COLO668 (cell line): Measurements from ENCODE around the gene TMEM45B.
"Not testable (repeated sequence)": the region's sequence is repeated elsewhere in the genome, so short reads cannot be mapped to it uniquely, and the experiment has no call there.

Source experiments
- DNase-seq: peaks from one replicate; lab custom pipeline; 2025; ENCODE audit not compliant: unreplicated experiment; lab: John Stamatoyannopoulos, UW

TMEM45B gene

DNA sequence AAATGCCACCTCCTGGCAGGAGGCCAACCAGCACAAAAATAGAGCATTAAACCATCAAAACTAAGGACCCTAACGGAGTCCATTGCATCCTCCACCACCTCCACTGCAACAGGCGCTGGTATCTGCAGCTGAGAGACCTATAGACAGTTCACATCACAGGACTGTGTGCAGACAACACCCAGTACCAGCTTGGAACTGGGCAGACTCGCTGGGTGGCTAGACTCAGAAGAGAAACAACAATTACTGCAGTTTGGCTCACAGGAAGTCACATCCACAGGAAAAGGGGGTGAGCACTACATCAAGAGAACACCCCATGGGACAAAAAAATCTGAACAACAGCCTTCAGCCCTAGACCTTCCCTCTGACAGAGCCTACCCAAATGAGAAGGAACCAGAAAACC, 11.6 kb upstream of the TMEM45B start:
- no peak for DNase-seq

DNA sequence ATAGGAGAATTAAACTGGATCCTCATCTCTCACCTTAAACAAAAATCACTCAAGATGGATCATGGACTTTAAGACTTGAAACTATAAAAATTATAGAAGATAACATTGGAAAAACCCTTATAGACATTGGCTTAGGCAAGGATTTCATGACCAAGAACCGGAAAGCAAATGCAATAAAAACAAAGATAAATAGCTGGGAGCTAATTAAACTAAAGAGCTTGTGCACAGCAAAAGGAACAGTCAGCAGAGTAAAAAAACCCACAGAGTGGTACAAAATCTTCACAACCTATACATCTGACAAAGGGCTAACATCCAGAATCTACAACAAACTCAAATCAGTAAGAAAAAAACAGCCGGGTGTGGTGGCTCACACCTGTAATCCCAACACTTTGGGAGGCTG, 7.4 kb upstream of the TMEM45B start:
- not testable (repeated sequence) for DNase-seq

DNA sequence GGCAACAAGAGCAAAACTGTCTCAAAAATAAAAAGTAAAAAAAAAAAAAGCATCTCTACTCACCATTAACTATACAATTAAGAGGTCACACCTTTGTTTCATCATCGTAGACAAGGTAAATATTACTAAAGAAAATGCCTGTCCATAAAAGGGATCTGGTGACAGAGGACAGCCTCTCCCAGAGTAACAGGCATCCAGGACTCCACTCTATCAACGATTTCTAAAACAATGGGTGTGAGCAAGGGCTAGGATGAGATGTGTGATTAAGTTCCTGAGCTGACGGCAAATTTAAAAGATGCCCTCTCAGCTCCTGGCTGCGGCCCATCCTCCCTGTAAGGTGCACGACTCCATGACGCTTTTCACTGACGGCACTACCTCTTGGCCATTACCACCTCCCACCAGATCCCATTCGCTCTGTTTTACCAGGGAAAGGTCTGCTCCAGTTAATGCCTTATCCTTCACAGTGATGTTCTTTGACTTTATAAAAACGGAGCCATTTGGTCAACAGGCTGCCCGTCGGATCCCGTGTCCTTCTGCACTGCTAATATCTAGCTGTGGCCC, 2.3 kb upstream of the TMEM45B start:
- DNase-seq = no peak

DNA sequence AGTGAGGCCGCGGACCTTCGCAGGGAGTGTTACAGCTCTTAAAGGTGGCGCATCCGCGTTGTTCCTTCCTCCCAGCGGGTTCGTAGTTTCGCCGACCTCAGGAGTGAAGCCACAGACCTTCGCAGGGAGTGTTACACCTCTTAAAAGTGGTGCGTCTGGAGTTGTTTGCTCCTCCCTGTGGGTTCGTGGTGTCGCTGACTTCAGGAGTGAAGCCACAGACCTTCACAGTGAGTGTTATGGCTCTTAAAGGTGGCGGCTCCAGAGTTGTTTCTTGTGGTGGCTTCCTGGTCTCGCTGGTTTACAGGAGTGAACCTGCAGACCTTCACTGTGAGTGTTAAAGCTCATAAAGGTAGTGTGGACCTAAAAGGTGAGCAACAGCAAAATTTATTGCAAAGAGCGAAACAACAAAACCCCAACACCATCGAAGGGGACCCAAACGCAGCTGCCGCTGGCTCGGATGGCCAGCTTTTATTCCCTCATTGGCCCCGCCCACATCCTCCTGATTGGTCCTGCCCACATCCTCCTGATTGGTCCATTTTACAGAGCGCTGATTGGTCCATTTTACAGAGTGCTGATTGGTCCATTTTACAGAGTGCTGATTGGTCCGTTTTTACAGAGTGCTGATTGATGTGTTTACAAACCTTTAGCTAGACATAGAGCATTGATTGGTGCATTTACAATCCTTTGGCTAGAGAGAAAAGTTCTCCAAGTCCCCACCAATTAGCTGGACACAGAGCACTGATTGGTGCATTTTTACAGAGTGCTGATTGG, 1.2 kb upstream of the TMEM45B start:
- DNase-seq = no peak

DNA sequence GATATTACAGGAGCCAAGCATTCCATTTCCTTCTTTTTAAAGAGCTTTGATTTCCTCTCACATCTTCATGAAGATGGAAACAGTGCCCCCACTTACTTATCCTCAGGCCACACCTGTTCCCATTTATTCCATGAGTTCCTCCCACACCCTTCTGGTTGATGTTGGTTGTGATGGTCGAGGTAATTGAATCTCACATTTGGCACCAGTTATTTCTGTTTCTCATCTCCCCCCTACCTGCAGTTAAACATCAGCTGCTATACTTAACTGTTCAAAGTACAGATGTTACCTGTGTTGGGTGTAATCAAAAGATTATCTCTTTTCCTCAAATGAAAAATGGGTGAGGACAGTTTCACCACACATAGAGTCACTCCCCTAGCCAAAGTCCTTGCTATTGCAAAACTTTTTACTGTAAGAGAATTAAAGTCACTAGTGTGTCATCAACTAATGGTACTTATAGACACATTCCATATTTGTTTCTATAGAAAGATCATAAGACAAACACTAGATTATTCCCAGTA, 1.9 kb downstream of the TMEM45B start:
- DNase-seq = no peak

DNA sequence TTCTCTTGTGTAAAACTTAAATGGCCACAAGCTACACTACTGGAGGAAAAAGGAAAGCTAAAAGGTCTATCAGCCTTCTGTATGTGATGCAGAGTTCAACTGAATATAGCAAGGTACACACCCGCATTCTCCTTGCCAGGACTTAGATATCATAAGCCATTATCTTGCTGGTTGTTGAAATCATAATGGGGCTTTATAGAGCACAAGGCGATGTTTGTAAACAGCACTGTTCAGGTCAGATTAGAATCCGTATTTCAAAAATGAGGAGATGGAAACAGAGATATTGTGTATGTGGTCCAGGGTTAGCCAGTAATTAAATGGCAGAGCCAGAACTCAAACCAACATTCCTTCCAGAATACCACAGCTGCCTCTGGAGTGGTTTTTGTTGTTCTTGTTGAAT, 2.6 kb downstream of the TMEM45B start:
- DNase-seq = not testable (repeated sequence)

DNA sequence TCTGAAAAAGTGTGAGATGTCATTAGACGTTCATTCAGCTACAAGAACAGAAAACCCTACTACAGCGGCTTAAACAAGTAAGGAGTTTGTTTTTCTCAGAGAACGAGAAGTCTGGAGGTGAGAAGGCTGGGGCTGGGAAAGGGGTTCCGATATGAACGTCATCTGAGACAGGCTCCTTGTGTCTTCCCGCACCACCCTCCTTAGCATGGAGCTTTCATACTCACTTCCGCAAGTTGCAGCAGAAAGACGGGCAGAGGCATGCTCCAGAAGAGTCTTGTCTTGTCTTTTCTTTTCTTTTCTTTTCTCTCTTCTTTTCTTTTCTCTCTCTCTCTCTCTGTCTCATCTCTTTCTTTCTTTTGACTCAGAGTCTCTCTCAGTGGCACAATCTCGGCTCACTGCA, 3.6 kb downstream of the TMEM45B start:
- no peak for DNase-seq

DNA sequence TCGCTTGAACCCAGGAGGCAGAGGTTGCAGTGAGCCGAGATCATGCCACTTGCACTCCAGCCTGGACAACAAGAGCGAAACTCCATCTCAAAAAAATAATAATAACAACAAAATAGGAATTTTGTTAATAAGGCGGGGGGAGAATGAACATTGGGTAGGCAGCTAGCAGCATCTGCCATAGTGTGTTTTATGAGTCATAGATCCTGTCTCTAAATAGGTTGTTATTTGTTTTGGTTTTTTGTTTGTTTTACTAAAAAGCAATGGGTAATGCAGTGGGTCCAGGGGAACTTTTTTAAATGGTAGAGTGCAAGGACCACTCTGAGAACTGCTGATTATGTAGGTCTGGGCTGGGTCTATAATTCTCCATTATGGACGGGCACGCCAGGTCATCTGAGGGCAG, 4.6 kb downstream of the TMEM45B start:
- DNase-seq = not testable (repeated sequence)

DNA sequence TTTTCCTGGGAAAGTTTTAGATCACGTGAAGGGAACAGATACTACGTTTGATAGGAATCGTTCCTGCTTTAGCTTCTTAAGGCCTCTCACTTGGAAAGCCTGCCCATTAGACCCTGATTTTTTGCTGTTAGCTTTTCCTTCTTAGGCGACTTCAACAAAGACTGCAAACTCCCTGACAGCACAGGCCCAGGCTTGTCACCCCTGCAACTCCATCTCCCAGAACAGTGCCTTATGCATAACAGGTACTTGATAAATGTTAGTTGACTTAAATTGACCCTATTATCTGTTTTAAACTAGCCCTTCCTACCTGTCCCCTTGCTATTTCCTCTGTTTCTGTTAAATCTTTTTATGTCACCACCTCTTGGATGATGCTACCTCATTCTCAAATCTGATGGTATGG, 7.6 kb downstream of the TMEM45B start:
- not testable (repeated sequence) for DNase-seq

DNA sequence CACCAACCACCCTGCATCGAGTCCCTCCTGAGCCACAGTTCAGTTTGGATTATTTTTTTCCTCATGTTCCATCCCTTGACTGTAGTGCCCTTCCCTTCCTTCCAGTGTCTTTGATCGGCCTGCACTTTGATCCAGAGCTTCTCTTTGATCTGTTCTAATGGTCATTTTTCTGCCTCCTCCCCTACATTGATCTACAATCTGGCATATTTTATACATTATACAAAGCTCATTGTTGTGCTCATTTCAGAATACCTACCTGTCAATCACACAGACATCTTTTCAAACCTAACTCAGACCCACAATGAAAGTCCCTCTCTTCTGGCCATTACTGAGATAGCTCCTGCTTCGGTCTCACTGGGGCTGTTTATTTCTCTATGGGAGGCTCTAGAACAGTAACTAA, 8.2 kb downstream of the TMEM45B start:
- not testable (repeated sequence) for DNase-seq

DNA sequence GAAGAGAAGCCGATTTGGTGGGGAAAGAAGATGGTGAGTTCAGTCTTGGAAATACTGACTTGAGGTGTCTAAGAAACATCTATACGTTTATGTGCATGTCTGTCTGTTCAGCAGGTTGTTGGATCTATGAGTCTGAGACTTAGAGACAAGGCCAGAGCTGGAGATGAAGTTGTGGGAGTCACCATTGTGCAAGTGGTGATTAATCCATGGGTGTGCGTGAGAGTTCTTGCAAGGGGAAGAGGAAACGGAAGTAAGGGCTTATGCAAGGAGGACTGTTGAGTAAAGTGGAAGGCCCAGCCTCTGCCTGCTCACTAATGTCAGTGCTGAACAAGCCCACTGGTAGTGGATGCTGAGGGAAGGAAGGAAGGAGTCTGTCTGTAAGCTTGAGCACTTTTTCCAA, 9.7 kb downstream of the TMEM45B start:
- DNase-seq = no peak

DNA sequence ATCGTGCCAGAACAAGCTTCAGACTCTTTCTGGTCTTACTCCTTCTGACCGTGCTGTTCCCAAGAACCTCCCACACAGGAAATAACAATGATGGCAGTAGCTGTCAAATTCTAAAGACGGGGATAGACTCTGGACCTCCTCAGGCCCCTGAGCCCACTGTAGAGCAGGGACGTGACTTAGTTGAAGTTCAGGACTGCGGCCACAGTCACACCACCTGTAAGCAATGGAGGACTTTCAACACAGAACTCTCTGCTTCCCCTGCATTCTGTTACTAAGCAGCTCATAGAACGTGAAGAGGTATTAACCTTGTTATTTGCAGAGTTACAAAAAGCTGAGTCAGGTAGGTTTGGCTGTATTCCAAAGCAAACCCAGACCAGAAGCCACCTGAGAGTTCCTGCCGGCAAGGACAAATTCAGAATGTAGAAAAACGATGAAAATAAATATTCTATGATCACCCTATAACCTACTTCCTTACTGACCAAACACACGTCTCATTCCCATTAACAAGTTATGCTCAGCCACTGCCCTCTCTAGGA, 12.7 kb downstream of the TMEM45B start:
- DNase-seq = peak; percentile 60

DNA sequence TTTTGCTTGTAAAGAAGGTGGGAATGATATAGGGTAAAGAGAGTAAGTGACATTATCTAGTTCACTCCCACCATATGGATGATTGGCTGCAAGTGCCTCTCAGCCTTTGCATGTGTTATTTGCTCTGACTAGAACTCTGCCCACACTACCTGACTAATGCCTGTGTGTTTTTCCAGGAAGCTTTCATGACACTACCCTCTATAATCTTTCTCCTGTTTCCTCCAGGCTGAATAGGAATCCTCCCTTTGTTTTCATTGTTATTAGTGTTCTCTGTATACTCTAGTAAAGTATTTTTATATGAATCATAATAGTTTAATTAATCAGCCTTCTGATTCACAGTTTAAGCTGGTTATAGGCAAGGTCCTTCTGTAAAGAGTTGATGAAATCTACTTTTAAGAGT, 13.8 kb downstream of the TMEM45B start:
- not testable (repeated sequence) for DNase-seq

DNA sequence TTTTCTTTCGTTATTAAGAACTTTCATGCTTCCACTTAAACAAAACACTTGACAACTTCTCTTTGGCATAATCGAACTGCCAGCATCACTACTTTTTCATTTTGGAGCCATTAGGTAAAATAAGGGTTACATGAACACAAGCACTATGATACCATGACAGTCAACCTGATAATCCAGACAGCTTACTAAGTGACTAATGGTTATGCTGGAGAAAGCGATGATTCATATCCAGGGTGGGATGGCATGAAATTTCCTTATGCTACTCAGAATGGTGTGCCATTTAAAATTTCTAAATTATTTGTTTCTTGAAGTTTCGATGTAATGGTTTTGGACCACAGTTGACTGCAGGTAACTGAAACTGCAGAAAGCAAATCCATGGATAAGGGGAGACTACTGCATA, 15.6 kb downstream of the TMEM45B start:
- not testable (repeated sequence) for DNase-seq

DNA sequence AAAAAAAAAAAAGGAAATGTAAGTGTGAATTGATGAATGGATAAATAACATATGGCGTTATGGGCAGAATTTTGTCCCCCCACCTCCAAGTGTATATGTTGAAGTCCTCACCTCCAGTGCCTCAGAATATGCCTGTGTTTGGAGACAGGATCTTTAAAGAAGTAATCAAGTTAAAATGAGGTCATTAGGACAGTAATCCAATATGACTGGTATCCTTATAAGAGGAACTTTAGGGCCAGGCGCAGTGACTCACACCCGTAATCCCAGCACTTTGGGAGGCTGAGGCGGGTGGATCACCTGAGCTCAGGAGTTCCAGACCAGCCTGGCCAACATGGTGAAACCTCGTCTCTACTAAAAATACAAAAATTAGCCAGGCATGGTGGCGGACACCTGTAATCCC, 17.6 kb downstream of the TMEM45B start:
- DNase-seq = not testable (repeated sequence)

DNA sequence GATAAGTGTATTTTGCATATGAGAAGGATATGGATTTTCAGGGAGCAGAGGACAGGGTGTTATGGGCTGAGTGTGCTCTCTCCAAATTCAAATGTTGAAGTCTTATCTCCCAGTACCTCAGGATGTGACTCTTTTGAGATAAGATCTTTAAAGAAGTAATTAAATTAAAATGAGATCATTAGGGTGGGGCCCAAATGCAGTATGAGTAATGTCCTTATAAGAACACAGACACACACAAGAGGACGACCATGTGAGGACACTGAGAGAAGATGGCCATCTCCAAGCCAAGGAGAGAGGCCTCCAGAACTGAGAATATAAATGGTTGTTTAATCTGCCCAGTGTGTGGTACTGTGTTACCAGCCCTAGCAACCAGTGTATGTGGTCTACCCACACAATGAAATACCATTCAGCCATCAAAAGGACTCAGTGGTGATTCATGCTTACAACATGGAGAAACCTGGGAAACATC, 20.8 kb downstream of the TMEM45B start:
- DNase-seq = not testable (repeated sequence)

DNA sequence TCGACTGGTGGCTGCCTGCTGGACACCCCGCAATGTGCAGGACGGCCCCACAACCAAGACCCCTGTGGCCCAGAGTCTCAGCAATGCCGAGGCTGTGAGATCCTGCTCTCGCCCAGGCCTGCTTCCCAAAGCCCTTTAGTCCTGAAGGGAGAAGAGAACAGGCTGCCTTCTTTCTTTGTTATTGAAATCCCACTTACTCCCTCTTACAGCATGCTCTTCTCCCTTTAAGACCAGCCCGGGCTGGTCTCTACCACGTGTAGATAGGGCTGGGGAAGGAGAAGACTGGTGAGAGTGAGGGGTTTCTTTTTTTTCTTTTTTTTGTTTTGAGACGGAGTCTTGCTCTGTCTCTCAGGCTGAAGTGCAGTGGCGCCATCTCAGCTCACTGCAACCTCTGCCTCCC, 21.3 kb downstream of the TMEM45B start:
- no peak for DNase-seq

DNA sequence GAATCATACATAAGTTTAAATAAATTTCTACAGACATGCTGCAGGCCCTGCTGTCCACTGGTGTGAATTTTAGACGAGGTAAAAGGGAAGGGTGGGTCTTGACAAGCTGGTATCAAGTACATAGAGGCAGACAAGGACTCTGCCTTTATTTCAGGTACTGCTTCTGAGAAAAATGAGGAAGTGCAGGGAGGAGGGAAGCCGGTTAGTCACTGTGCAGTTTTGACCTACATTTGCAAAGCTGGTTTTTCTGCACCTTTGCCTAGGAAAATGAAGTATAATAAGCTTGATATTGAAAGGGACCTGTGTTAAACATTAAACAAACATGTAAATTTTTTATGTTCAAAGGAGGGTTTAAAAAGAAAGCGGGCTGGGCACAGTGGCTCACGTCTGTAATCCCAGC, 24.6 kb downstream of the TMEM45B start:
- DNase-seq = no peak

DNA sequence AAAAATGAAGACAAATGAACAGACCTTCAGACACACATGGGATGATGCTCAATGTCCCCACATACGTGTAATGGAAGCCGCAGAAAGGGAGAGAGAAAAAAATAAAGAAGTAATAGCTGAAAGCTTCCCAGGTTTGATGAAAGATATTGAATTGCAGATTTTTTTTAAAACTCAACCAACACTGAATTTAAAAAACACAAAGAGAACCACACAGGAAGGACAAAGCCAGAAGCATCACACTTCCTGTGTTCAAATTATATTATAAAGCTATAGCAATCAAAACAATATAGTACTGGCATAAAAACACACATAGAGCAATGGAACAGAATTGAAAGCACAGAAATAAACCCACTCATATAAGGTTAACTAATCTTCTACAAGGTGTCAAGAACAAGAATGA, 26.5 kb downstream of the TMEM45B start:
- no peak for DNase-seq

DNA sequence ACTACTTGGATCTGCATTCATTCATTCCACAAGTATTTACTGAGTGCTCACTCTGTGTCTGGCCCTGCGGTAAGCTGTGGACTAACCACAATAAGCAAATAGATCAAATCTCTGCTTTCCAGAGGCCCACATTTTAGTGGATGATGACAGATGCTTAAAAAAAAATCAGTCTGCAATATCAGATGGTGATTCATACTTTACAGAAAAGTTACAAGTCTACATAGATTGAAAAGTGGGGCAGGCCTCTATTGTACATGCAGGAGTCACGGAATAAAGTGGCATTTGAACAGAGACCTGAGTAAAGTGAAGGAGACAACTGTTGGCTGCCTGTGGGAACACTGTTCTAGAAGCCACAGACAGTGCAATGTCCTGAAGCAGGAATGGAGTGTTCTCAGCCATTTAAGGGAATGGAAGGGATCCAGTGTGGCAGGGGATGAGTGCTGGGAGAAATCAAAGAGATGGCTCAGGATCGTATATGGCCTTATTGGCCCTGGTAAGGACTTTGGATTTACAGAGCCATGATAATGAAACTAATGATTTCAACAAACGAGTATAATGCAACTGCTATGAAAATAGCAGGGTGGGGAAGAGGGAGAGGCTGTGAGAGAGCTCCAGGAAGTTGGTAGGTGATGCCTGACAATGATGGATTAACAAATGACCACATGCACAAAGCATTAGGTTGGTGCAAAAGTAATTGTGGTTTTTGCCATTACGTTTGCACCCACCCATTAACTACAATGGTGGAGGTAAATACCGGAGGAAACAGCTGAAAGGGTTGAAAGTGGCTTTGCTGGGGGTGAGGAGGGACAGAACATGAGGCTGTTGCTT, 31.1 kb downstream of the TMEM45B start:
- peak; percentile 27 for DNase-seq

DNA sequence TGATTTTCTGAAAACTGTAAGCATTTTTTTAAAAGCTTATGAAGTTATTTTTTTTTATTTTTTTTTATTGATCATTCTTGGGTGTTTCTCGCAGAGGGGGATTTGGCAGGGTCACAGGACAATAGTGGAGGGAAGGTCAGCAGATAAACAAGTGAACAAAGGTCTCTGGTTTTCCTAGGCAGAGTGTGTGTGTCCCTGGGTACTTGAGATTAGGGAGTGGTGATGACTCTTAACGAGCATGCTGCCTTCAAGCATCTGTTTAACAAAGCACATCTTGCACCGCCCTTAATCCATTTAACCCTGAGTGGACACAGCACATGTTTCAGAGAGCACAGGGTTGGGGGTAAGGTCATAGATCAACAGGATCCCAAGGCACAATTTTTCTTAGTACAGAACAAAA, 31.7 kb downstream of the TMEM45B start:
- DNase-seq = not testable (repeated sequence)
